GM21528 (cell line): Measurements from ENCODE around the gene TMCO4.

Experiments
- ATAC-seq: cut with Tn5 transposase; IDR thresholded peaks from one replicate; pipeline ENCODE4 v1.9.1; 2021; ENCODE audit warnings: mild to moderate bottlenecking, moderate library complexity; ENCODE audit not compliant: unreplicated experiment, low FRiP score

TMCO4 gene

DNA sequence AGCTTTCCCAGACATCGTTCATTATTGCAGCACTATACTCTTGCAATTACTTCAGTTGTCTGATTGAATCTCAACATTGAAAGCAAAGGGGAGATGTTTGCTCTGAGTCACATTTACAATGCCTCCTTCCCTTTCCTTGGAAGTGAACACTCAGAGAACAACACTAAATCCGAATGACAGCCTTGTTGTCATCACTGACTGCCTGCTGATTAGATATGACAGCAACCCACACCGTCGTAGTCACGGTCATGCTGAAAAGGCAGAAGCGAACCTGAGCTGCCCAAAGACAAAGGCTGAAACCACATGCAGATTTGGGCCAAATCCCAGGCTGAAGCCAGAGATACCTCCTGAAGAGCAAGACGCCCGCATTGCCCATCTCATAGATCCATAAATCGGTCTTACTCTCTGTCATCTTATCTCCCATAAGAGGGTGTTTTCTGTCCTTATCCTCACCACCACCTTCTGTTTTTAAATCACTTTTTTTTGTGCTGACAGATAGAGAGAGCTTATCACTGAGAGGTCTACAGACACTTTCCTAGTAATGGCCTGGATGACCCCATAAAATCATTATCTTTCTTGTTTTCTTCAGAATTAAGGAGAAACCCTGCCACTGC, 47.5 kb downstream of the TMCO4 start:
- ATAC-seq: no peak

DNA sequence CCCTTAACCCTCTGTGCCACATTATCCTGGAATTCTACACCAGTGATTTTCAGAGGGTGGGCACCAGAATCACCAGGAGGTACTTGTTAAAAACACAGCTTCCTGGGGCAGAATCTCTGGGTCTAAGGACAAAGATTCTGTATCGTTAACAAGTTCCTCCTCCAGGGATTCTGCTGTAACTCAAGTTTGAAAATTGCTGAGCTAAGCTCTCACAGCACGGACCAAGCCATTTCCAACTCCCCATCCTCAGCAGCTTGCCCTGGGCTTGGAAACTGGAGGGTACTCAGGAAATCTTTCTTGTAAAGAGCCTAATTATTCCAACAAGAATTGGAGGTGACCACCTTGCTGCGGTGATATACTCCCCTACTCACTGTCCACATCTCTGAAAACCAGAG, 48.8 kb downstream of the TMCO4 start:
- no peak for ATAC-seq

DNA sequence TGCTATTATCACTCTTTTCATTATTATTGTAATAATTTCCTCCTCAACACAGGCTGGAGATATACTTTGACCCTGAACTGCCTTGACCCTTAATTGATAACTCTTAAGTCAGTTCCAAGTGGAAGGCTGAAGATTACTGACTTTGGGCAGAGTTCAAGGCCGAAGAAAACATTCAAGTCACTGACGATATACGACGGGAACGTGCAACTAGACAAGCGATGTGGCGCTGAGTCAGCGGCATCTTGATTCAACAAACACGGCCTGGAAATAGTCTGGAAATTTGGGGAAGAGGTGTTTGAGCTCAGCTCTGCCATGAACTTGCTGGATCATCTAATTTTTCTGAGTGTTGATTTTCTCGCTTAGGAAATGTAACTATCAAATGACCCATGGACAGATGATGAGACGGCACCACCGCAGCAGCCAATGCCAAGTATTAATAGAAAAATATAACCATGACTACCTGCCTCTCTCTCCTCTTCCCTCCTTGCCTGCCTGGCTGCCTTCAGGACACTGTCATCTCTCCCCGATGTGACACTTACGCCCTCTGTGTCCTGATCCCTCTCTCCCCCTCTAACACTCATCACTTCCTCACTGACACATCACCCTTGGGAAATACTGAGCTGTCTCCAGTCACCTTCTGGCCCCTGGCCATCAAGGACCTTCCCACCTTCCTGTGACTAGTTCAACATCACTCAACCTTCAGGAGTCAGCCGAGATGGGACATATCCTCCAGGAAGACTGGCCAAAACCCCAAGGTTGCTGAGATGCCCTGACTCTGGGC, 49.4 kb downstream of the TMCO4 start:
- ATAC-seq: no peak

DNA sequence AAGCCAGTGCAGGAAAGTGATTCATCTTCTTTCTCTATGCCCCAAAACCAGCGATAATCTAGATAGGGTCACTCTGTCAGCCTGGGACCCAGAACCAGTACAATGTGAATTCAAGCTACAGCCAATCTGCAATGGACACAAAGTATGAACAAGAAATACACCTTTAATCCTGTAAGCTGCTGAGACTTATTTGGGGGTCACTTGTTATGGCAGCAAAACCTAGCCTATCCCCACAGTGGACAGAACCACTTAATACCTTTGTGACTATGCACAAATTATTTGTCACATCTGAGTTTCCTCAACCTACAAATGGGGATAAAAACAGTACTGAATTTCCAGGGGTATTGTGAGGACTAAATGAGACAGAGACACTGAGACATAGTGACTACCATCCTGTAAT, 50.0 kb downstream of the TMCO4 start:
- ATAC-seq: no peak

DNA sequence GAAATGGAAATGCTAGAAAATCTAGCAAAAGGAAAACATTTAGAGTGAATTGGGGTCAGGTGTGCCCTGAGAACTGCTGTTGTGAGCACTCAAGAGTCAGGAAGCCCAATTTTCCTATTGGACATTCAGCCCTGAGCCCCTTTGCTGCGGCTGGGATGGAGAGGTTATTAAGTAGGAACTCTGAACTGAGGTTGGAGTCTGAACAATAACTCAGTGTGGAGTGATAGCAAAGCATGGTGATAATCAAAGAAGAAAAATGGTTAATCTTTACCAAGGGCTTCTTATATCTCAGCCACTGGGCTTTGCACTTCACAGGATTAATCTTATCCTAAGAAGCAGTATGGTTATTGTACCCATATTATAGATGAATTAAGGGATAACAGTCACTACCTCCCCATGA, 52.0 kb downstream of the TMCO4 start:
- no peak for ATAC-seq

DNA sequence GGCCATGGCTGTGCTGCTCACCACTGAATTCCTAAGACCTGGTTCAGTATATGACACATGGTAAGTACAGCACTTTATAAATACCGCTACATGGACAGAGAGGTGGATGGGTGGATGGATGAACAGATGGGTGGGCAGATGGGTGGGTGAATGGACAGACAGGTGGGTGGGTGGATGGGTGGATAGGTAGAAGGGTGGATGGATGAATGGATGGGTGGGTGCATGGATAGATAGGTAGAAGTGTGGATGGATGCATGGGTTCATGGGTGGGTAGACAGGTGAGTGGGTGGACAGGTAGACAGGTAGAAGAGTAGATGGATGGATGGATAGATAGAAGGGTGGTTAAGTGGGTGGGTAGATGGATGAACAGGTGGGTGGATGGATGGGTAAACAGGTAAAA, 54.8 kb downstream of the TMCO4 start:
- ATAC-seq: no peak

DNA sequence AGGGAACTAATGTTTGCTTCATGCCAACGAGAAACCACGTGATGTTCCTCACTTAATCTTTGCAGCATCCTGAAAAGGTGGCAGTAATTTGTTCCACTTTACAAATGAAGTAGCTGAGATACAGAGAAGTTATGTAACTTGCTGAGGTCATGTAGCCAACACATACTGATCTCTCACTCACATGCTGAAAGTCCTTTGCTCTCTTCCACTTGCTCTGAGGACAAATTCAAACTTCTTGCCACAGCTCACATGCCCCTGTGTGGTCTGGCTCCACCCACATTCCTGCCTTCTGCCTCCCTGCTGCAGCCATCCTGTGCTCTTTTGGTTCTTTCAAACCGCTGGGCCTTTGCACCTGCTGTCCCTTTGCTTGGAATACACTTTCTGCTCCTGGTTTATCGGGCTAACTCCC, 55.4 kb downstream of the TMCO4 start:
- no peak for ATAC-seq

DNA sequence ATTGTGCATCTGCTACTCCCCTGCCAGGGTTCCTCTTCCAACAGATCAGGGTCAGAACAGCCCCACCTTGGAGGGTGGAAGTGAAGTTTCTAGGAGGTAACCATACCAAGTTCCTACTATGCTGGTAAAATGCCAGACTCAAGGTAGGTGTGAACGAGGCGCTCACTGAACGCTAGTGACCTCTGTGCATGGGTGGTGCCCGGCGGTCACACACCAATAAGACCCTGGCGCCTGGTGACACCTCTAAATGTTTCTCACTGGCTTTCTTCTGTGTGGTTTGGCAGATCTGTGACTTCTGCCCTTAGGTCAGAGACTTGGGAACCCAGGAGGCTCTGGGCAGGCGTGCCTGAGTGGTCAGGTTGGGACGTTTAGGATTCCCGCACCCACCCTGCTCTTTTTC, 55.9 kb downstream of the TMCO4 start:
- no peak for ATAC-seq

DNA sequence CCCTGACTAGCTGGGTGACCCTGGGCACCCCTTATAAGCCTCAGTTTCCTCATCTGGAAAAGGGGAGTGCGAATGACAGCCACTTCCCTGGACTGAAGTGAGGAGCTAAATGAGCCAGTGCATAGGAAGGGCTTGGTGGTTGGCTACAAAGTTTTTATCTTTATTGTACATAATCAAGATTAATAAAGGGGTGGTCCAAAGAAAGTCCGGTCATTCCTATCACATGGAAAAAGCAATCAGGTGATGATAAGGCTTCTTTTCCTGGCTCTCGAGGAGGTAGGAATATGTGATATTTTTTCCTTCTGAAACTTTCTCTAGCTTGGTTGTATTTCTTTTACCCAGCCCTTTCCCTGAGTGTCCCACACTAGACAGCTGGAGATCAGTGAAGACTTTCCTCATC, 56.5 kb downstream of the TMCO4 start:
- no peak for ATAC-seq

DNA sequence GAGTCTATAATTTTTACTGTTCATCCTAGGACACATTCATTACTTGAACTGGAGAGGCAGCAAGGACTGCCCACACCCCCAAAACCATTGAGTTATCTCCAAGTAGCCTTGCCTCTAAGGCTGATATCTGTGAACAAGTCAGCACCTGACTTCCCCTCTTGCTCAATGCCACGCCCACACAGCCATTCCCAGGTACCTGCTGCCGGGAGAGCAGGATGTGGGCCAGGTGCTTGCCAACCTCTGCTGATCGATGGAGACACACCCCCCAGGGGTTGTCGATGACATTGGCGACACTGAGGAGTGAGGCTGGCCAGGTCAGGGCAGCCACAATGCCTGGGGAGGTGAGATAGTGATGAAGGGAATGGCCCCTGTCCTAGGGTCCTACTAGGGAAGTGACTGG, 60.1 kb downstream of the TMCO4 start:
- no peak for ATAC-seq

DNA sequence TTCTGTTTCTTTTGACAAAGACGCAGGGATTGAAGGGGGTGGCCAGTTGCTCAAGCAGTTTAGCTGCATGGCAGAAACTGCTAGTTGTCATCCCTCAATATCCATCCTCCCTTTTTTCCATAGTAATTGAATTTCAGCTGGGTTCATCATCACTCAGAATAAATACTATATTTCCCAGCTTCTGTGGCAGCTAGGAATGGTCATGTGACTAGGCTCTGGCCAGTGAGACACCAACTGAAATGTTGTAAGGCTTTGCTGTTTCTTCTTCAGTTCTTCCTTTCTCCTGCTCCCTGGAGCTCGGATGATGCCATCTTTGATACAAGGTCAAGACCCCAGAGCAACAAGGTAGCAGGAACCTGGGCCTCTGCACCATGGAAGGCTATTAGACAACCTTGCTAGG, 61.0 kb downstream of the TMCO4 start:
- no peak for ATAC-seq

DNA sequence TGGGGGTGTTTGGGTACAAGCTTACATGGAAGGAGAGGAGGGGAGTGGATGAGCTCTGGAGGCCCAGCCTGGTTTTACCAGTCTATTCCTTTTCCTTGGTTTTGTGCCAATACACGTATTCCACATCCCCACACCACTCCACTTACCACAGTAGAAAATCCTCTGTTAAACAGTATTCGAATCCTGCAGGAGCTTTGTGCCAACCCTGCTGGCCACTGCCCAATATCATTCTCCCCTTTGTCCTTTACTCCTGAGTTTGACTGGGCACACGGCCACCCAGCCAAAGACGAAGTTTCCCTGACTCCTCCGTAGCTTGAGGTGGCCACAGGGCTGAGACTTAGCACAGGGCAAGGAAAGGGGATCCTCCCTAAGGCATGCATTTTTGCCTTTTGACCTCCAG, 61.6 kb downstream of the TMCO4 start:
- no peak for ATAC-seq

DNA sequence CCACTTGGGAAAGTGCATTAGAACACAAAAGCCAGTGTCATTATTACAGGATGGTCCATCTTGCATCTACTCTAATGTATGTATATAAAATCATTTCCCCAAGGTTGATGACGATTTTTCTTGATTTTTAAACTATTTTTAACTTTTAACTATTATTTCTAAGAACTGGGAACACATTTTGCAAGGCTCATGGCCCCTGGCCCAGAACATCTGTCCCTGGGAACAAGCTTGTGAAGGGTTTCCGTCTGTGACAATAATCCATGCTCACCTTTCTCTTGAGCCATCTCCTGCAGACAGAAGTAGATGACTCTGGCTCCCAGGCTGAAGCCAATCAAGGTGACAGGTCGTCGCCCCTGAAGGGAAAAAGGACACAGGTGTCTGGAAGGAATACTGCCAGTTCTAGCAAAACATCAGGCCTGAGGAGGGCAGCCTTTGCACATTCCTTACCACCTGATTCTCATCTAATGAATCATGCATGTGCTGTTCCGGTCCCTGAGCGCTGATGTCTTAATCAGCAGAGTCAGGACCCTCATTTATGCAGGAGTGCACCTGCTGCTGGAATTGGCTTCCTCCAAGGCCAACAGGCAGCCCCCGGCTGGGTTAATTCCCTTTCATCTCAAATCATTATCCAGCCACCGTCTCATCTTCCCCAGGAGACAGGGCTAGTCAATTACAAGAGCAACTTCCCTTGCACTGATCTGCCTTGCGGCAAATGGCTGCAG, 62.5 kb downstream of the TMCO4 start:
- ATAC-seq: no peak

DNA sequence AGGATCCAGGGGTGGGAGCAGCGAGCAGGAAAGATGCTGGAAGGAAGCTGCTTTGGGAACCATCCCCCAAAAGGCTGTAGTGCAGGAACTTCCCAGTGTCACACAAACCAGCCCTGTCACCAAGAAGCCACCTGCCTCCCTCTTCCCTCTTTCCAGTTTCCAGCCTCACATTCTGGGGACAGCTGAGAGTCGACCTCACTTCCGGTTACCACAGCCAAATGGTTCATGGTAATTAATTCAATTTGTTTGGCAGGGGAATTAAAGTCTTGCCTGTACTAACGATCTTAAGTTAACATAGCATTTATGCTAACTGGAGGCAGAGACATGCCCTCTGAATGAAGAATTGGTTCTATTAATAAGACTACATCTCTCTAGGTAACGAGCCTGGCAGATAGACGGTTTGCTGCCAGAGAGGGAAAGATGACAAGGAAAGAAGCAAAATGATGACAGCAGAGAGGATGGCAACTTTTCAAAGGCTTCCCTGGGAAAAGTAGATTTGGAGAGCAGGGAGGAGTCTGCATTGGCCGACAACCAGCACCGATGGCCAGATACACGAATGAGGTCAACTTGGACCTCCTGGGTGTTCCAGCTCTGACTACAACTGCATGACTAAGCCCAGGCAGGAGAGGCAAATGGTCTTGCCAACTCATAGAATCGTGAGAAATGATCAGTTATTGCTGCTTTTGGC, 64.1 kb downstream of the TMCO4 start:
- no peak for ATAC-seq

DNA sequence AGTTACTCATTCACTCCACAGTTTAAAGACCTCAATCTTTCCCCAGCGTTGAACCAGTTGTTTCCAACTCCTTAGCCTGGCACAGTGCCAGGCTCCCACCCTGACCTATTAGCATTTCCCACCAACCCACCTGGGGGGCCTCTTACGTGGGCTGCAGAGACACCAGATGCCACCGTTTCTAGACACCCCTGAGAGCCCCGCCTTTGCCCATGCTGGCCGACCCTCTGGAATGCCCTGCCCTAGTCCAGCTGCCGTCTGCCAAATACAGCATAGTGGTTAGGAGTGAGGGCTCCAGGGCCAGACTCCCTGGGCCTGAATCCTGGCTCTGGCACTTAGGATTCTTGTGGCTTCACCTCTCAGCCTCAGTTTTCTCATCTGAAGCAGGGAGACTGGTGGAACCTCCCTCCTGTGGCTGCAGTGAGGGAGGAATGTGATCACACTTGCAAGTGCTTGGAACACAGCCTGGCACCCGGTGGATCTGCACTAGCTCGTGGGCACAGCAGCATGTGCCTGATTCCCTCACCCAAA, 65.2 kb downstream of the TMCO4 start:
- ATAC-seq: no peak

DNA sequence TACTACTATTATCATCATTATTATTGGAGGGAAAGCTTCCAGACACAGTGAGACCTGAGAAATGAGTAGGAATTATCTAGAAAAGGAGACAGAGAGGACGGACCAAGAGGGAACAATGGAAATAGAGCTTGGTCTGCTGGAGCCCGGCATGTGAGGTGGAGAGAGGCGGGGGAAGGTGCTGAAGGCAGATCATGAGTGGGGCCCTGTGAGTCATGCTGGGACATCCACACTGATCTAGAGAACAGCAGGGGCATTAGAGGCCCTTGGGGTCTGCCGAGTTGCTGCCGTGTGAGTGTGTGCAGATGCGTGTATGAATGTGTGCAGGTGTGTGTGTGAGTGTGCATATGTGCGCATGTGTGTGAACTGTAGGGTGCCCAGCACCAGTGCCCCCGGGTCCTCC, 65.7 kb downstream of the TMCO4 start:
- no peak for ATAC-seq

DNA sequence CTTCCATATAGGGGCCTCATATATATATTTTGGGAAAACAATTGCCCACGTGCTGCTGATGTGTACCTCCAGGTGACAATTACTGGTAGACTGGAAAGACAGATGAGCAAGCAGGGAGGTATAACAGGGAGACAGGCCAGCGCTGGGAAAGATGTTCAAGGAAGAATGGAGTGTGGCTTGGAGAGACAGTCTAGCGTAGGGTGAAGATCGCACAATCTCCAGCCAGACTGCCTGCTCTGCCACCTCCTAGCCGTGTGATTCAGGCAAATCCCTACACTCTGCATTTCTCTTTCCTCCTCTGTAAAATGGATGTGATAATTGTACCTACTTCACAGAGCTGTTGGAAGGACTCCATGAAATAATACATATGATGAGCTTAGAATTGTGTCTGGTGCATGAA, 66.1 kb downstream of the TMCO4 start:
- no peak for ATAC-seq

DNA sequence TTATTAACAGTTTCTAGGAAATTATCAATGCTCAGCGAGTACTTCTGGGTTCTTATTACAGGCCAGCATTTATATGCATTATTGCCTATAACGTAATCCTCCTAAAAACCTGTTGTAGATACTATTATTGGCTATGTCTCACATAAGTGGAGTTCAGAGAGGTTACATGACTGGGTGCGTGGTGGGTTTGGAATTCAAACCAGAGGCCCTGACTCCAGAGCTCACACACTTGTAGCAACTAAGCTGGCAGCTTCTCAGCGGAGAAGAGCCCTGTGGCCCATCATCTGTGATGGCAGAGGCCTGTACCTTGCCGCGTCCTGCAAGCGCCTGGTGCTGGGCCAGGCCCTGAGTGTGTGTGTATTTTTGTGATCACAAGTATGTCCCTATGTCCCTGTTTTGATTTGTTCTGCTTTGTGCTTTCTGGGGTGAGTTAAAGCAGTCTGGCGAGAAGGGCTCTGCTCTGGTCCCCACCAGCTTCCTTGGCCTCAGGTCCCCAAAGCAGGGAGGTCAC, 68.3 kb downstream of the TMCO4 start:
- ATAC-seq: no peak

DNA sequence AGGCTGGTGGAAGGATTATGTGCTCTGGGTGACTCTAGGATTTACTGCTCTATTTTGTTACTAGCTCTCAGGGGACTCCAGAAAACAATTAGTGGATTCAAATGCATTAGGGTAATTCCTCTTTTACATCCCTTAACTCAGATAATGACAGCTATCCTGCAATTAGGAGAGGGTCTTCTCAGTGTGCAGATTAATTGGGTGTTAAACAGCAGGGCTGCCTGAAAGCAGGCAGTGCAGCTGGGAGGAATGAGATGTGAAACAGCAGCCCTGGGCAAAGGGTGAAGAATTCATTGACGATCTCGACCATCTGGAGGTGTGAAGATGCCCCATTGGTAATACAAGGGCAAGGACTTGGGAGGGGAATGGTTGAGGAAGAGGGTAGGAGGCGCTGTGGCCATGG, 68.9 kb downstream of the TMCO4 start:
- no peak for ATAC-seq

DNA sequence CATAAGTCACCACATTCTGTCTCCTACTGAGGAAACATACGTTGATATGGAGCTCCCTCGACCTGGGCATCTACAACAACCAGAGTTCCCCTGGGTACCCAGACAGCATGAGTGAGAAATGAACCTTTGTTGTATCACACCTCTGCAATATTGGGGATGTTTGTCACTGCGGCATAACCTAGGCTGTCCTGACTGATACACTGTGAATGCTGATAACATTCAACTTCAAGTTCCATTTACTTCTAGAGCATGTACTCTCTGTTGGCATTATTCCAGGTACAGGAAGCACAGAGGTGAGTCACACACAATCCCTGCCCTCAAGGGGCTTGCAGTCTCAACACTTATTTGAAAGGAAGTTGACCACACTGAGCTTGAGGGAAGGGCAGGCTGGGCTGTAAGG, 69.5 kb downstream of the TMCO4 start:
- ATAC-seq: no peak
